PC-3 (cell line): ENCODE results near the gene TLR7. TPM values are rescaled to one million over a fixed set of nuclear protein-coding genes. Genes with fewer than 3 reads are reported as not detected.

ENCODE experiments used
- ATAC-seq: fragments of 200-7000 bp; cut with Tn5 transposase; 2 replicates; pipeline ENCODE4 v1.9.1; 2020; ENCODE audit warnings: mild to moderate bottlenecking, moderate library complexity
- Bru-seq: library from RNA; stranded (reverse); fragments of 400-500 nt; gene quantifications from one replicate; lab custom pipeline; 2021; lab: Mats Ljungman, UMichigan
- BruChase-seq, 2 experiments: library from RNA; stranded (reverse); fragments of 400-500 nt; gene quantifications; one replicate each; lab custom pipeline; 2021; lab: Mats Ljungman, UMichigan
- BruUV-seq: library from RNA; stranded (reverse); fragments of 400-500 nt; replicated peaks from 2 replicates; lab custom pipeline; 2021; lab: Mats Ljungman, UMichigan
- CTCF ChIA-PET: fragments of 300-600 bp; sonication (Branson Sonifier 250); formaldehyde crosslinking; loops from one replicate; lab custom pipeline; 2022; ENCODE audit warnings: antibody characterized with exemption; lab: Charles Lee
- POLR2A ChIA-PET: fragments of 300-600 bp; sonication (Branson Sonifier 250); formaldehyde crosslinking; loops from one replicate; lab custom pipeline; 2022; ENCODE audit warnings: antibody characterized with exemption; ENCODE audit not compliant: unreplicated experiment; lab: Charles Lee
- DNase-seq: peaks from one replicate; pipeline ENCODE4 v3.0.0-alpha.2; 2015
- H2AFZ ChIP-seq: fragments of 300-600 bp; sonication (generic); 2 replicates; pipeline ENCODE4 v1.6.0; 2016; ENCODE audit warnings: antibody characterized with exemption, low read length
- H3F3A ChIP-seq: fragments of 300-600 bp; sonication (generic); one replicate; pipeline ENCODE4 v1.6.0; 2017; ENCODE audit warnings: antibody characterized with exemption, low read length, control low read depth, mild to moderate bottlenecking; ENCODE audit not compliant: unreplicated experiment
- H3K27ac ChIP-seq: fragments of 300-600 bp; sonication (generic); 2 replicates; pipeline ENCODE4 v1.5.1; 2016; ENCODE audit warnings: mild to moderate bottlenecking, low read length
- H3K27me3 ChIP-seq: fragments of 300-600 bp; sonication (generic); 2 replicates; pipeline ENCODE4 v1.6.1; 2016; ENCODE audit warnings: low read length, mixed read lengths
- H3K36me3 ChIP-seq: fragments of 300-600 bp; sonication (generic); 2 replicates; pipeline ENCODE4 v1.6.1; 2016; ENCODE audit warnings: low read depth, mixed run types, low read length, mixed read lengths
- H3K4me1 ChIP-seq: fragments of 300-600 bp; sonication (generic); 2 replicates; pipeline ENCODE4 v1.5.1; 2016; ENCODE audit warnings: low read length; ENCODE audit not compliant: insufficient read depth
- H3K4me2 ChIP-seq: fragments of 300-600 bp; sonication (generic); 2 replicates; pipeline ENCODE4 v1.6.0; 2016; ENCODE audit warnings: low read length
- H3K4me3 ChIP-seq: fragments of 300-600 bp; sonication (generic); 2 replicates; pipeline ENCODE4 v1.5.1; 2016; ENCODE audit warnings: mild to moderate bottlenecking, low read length, mixed read lengths
- H3K79me2 ChIP-seq: fragments of 300-600 bp; sonication (generic); 2 replicates; pipeline ENCODE4 v1.6.1; 2017; ENCODE audit warnings: low read length, mixed read lengths
- H3K9ac ChIP-seq: fragments of 300-600 bp; sonication (generic); 2 replicates; pipeline ENCODE4 v1.6.0; 2016; ENCODE audit warnings: mild to moderate bottlenecking, low read length
- H3K9me2 ChIP-seq: fragments of 300-600 bp; sonication (generic); replicated peaks from 2 replicates; pipeline ENCODE4 v1.6.1; 2016; ENCODE audit warnings: mixed run types, low read length, mixed read lengths
- H3K9me3 ChIP-seq: fragments of 300-600 bp; sonication (generic); 2 replicates; pipeline ENCODE4 v1.6.1; 2016; ENCODE audit warnings: low read length, mixed read lengths
- H4K20me1 ChIP-seq: fragments of 300-600 bp; sonication (generic); 2 replicates; pipeline ENCODE4 v1.6.1; 2016; ENCODE audit warnings: low read length, mixed read lengths
- EZH2 ChIP-seq: fragments of 300-600 bp; sonication (generic); IDR thresholded peaks from one replicate; pipeline ENCODE4 v1.6.1; 2017; ENCODE audit warnings: antibody characterized with exemption, mild to moderate bottlenecking, low read length; ENCODE audit not compliant: unreplicated experiment
- EZH2phosphoT487 ChIP-seq: fragments of 300-600 bp; sonication (generic); IDR thresholded peaks from 2 replicates; pipeline ENCODE4 v1.6.1; 2018; ENCODE audit warnings: mild to moderate bottlenecking, antibody characterized with exemption, low read length, borderline replicate concordance
- intact Hi-C: fragments of 100-400 bp; cut with micrococcal nuclease; formaldehyde crosslinking; loops from 2 replicates; pipeline ENCODE4 v1.9.0; 2023
- long read RNA-seq: library from polyadenylated mRNA; unstranded; transcript quantifications from one replicate; pipeline ENCODE4 v2.0.0, GENCODE V29; 2021; ENCODE audit not compliant: unreplicated experiment
- total RNA-seq: library from RNA; depleted of rRNA; stranded (reverse); fragments of >200 nt; gene quantifications from 2 replicates; pipeline ENCODE4 v1.2.3, GENCODE V29; 2014; rRNA removed
- TF ChIP-seq, protein P1 (sequence below): fragments of 300-600 bp; sonication (generic); conservative IDR thresholded peaks from 2 replicates; pipeline ENCODE4 v1.5.1; 2017; ENCODE audit warnings: antibody characterized with exemption, low read depth, mild to moderate bottlenecking, low read length

The TLR7 gene
- total RNA-seq (not detected in 2 replicates), Bru-seq, nascent RNA (percentile 8 among the genes with signal in this experiment), BruChase-seq, experiment 1, labeled RNA remaining after a 6-hour chase (percentile 22 among the genes with signal in this experiment), BruChase-seq, experiment 2, labeled RNA remaining after a 2-hour chase (percentile 12 among the genes with signal in this experiment)
- long read RNA-seq: 0 reads

DNA sequence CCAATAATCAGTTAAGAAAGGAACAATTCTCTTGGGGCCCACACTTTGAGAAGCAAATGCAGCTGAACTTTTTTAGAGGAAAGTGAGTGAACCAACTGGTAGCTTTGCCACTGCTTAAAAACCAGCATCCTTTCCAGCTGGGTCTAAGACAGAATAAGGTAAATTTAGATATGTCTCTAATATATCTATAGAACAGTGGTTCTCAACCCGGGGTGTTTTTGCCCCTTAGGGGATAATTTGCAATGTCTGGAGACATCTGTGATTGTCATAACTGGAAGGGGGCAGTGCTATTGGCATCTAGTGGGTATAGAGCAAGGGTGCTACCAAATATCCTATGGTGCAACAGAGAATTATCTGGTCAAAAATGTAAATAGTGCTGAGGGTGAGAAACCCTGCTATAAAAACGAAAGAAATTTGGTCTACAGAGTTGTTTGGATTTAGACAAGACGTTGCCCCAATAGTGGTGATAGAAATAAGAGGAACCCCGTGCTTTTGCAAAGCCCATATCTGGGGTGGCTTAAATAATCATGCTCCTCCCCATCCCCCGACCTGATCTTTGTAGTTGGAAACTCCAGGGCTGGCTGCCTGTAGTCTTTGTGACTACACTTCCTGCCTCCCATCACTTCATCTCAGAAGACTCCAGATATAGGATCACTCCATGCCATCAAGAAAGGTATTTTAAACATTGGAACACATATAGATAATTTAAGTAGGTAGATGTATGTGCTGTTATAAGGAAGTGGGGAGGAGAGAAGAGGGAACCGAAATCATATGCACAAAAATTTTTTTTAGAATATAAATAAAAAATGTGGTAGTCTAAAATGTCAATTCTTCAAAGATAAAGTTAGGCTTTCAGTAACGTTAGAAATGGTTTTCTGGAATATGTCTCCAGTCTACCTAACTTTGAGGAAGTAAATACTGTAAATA is at the start of gene TLR7:
Gene TLR7 (plus strand): TSS at position 622 of the 927 bp plus-strand sequence. CDS start 507 bp downstream, outside the sequence.
- no TSS peak for BruUV-seq
- CTCF ChIA-PET: no interaction called here
- Histone ChIP-seq H3F3A (no peaks in the 10 kb centered on the region), H3K4me1 (no peaks in the 10 kb centered on the region), H4K20me1 (no peaks in the 10 kb centered on the region), H2AFZ (no peak within 1 kb of the TSS), H3K79me2 (no peaks in the 10 kb centered on the region), H3K27ac (no peak within 1 kb of the TSS), H3K27me3 (no peaks in the 10 kb centered on the region), H3K9ac (no peak within 1 kb of the TSS), H3K36me3 (no peaks in the 10 kb centered on the region), H3K4me2 (no peak within 1 kb of the TSS), H3K4me3 (no peak within 1 kb of the TSS), H3K9me2 (no peaks in the 10 kb centered on the region), H3K9me3 (no peaks in the 10 kb centered on the region)
- ATAC-seq (no peak), DNase-seq (no peak)
- intact Hi-C loops: no loop called here
- POLR2A ChIA-PET: no interaction called here
- no peak for TF ChIP-seq EZH2
- TF ChIP-seq, protein P1, sequence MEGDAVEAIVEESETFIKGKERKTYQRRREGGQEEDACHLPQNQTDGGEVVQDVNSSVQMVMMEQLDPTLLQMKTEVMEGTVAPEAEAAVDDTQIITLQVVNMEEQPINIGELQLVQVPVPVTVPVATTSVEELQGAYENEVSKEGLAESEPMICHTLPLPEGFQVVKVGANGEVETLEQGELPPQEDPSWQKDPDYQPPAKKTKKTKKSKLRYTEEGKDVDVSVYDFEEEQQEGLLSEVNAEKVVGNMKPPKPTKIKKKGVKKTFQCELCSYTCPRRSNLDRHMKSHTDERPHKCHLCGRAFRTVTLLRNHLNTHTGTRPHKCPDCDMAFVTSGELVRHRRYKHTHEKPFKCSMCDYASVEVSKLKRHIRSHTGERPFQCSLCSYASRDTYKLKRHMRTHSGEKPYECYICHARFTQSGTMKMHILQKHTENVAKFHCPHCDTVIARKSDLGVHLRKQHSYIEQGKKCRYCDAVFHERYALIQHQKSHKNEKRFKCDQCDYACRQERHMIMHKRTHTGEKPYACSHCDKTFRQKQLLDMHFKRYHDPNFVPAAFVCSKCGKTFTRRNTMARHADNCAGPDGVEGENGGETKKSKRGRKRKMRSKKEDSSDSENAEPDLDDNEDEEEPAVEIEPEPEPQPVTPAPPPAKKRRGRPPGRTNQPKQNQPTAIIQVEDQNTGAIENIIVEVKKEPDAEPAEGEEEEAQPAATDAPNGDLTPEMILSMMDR: no peak
- TF ChIP-seq EZH2phosphoT487: no peak

DNA sequence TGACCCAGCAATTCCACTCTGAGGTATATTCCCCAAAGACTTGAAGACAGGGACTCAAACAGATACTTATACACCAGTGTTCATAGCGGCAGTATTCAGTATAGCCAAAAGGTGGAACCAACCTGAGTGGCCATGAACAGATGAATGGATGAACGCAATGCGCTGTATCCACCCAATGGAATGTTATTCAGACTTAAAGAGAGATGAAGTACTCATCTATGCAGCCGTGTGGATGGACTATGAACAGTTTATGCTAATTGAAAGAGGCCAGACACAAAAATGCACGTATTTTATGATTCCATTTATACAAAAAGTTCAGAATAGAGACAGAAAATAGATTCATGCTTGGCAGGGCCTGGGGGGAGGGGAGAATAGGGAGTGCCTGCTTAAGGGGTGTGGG is 49.3 kb upstream of the TLR7 start:
- Histone ChIP-seq H3K9me2 (no peaks in the 10 kb centered on the region), H3K9ac (no peak overlapping the region), H3K4me1 (no peaks in the 10 kb centered on the region), H3K36me3 (peaks cover 14% of the 10 kb centered on the region), H2AFZ (no peak overlapping the region), H3K9me3 (no peaks in the 10 kb centered on the region), H3K27ac (no peak overlapping the region), H3F3A (no peaks in the 10 kb centered on the region), H3K4me3 (no peak overlapping the region), H4K20me1 (no peaks in the 10 kb centered on the region), H3K79me2 (no peaks in the 10 kb centered on the region), H3K4me2 (no peak overlapping the region), H3K27me3 (no peaks in the 10 kb centered on the region)
- ATAC-seq (no peak), DNase-seq (no peak)
- no TSS peak for BruUV-seq
- no peak for TF ChIP-seq EZH2phosphoT487
- ChIA-PET CTCF (no interaction called here), POLR2A (no interaction called here)
- intact Hi-C loops: no loop called here

DNA sequence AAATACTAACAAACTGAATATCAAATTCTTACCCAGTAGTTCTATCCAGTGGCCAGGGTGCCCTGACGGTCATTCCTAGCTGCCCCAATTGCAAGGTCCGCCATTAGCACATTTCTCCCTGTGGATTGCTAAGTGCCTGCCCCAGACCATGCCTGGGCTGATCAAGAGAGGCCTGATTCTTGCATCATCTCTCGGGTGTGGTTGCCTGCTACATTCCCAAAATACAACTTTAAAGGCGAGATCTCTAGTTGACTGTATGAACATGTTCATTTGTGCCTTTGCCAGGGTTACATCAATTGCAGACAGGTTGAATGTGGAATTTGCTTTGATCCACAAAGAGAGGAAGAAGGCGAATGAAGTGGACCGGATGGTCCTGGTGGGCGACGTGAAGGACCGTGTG is 47.6 kb upstream of the TLR7 start:
- no TSS peak for BruUV-seq
- DNase-seq (no peak), ATAC-seq (no peak)
- H3K79me2 ChIP-seq: no peaks in the 10 kb centered on the region
- no peak overlapping the region for H3K4me2 ChIP-seq
- H3K9me3 ChIP-seq: no peaks in the 10 kb centered on the region
- CTCF ChIA-PET: no interaction called here
- no peaks in the 10 kb centered on the region for H4K20me1 ChIP-seq
- H3K9me2 ChIP-seq: no peaks in the 10 kb centered on the region
- H3K36me3 ChIP-seq: peaks cover 22% of the 10 kb centered on the region
- intact Hi-C loops: no loop called here
- TF ChIP-seq, protein P1: no peak
- TF ChIP-seq EZH2: no peak
- no peak for TF ChIP-seq EZH2phosphoT487
- no peaks in the 10 kb centered on the region for H3K27me3 ChIP-seq
- no peaks in the 10 kb centered on the region for H3F3A ChIP-seq
- no peak overlapping the region for H3K9ac ChIP-seq
- no peak overlapping the region for H2AFZ ChIP-seq
- H3K4me1 ChIP-seq: no peaks in the 10 kb centered on the region
- no peak overlapping the region for H3K4me3 ChIP-seq
- POLR2A ChIA-PET: no interaction called here
- no peak overlapping the region for H3K27ac ChIP-seq
